SK-N-SH (cell line): ENCODE measurements around the gene RNGTT.

Experiments used
- CTCF ChIP-seq: fragments of 200-600 bp; sonication (generic); IDR thresholded peaks from 2 replicates; pipeline ENCODE4 v1.6.1; 2017; ENCODE audit warnings: antibody characterized with exemption, mild to moderate bottlenecking, moderate library complexity
- ELF1 ChIP-seq: IDR thresholded peaks from 2 replicates; pipeline ENCODE4 v1.4.0; 2012
- EP300 ChIP-seq, 2 experiments: IDR thresholded peaks; 2 replicates each; pipeline versions ENCODE4 v1.4.0 to v1.6.1; 2012; ENCODE audit warnings: borderline replicate concordance in 1 of 2, low read depth in 1 of 2, low read length in 1 of 2
- EZH2phosphoT487 ChIP-seq: fragments of 200-600 bp; sonication (generic); IDR thresholded peaks from 2 replicates; pipeline ENCODE4 v1.6.1; 2017; ENCODE audit warnings: low read depth, mixed run types, mild to moderate bottlenecking, antibody characterized with exemption, moderate library complexity, borderline replicate concordance
- GABPA ChIP-seq: IDR thresholded peaks from 2 replicates; pipeline ENCODE4 v1.4.0; 2012; ENCODE audit warnings: low read depth, mild to moderate bottlenecking
- JUND ChIP-seq: IDR thresholded peaks from 2 replicates; pipeline ENCODE4 v1.4.0; 2012
- MXI1 ChIP-seq: IDR thresholded peaks from 2 replicates; pipeline ENCODE4 v1.6.1; 2012; ENCODE audit warnings: mild to moderate bottlenecking, low read depth, low read length, improper control_type of control experiment
- REST ChIP-seq: IDR thresholded peaks from 2 replicates; pipeline ENCODE4 v1.6.1; 2012; ENCODE audit warnings: mild to moderate bottlenecking, low read depth, low read length, moderate library complexity
- RFX5 ChIP-seq: IDR thresholded peaks from 2 replicates; pipeline ENCODE4 v1.6.1; 2012; ENCODE audit warnings: mild to moderate bottlenecking, improper control_type of control experiment, low read length
- TAF1 ChIP-seq: IDR thresholded peaks from 2 replicates; pipeline ENCODE4 v1.6.1; 2012; ENCODE audit warnings: low read depth, mild to moderate bottlenecking, low read length, moderate library complexity, borderline replicate concordance
- TEAD4 ChIP-seq: IDR thresholded peaks from 2 replicates; pipeline ENCODE4 v1.4.0; 2012; ENCODE audit warnings: mild to moderate bottlenecking, borderline replicate concordance; ENCODE audit not compliant: insufficient read depth
- USF1 ChIP-seq: IDR thresholded peaks from 2 replicates; pipeline ENCODE4 v1.4.0; 2012; ENCODE audit warnings: low read depth, borderline replicate concordance
- USF2 ChIP-seq: fragments of 150-350 bp; IDR thresholded peaks from 2 replicates; pipeline ENCODE4 v1.6.1; 2017; ENCODE audit warnings: antibody characterized with exemption, low read length, low read depth, borderline replicate concordance
- YY1 ChIP-seq: IDR thresholded peaks from 2 replicates; pipeline ENCODE4 v1.4.0; 2012; ENCODE audit warnings: low read depth, mild to moderate bottlenecking

- peak; percentile 55 for TF ChIP-seq CTCF
- no peak for TF ChIP-seq JUND
- TF ChIP-seq MXI1 = no peak
- TF ChIP-seq USF1 = no peak
- TF ChIP-seq EP300 (IDR thresholded peaks at IDR 0.05; ENCODE audit: borderline replicate concordance in 1 of 2, low read depth in 1 of 2, low read length in 1 of 2) = no peak
- no peak for TF ChIP-seq ELF1
- no peak for TF ChIP-seq EZH2phosphoT487
- no peak for TF ChIP-seq TAF1
- no peak for TF ChIP-seq YY1
- TF ChIP-seq USF2 = no peak
- TF ChIP-seq REST = no peak
- TF ChIP-seq RFX5 = no peak
- TF ChIP-seq TEAD4 = no peak
- TF ChIP-seq GABPA = no peak
Observed at GRCh38 chr6:88919032-88919431, 44.4 kb downstream of the RNGTT start.
